ENCODE data around the gene RBCK1. TPM values are rescaled to one million over a fixed set of nuclear protein-coding genes. Genes with fewer than 3 reads are reported as not detected.
"Not testable (repeated sequence)": the region's sequence is repeated elsewhere in the genome, so short reads cannot be mapped to it uniquely, and the experiment has no call there.

Gene RBCK1
- total RNA-seq, 2 experiments from 2014 or later, result 135 to 155 TPM

DNA sequence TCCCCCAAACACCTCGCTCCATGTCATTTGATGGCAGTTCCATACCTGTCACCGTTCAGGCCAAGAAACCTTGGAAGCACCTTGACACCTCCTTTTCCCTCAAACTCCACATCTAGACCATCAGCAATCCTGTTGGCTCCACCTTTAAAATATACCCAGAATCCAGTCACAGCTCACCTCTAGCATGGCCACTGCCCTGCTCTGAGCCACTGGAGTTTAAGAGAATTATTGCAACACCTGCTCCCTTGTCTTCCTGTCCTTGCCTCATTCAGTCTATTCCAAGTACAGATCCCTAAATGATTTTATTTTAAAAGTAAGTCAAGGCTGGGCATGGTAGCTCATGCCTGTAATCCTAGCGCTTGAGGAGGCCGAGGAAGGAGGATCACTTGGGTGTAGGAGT lies 39.2 kb upstream of the RBCK1 start:
- Mint-ChIP-seq H3K27ac (peak overlapping the region; percentile 0), H3K4me3 (no peak overlapping the region), H3K9me3 (no peaks in the 10 kb centered on the region), H3K36me3 (ENCODE audit: low read depth) (peaks cover 3% of the 10 kb centered on the region), H3K4me1 (peaks cover 59% of the 10 kb centered on the region), H3K27me3 (no peaks in the 10 kb centered on the region)
- POLR2A ChIA-PET, result interaction anchor here (0.6 kb wide), 1 partner anchor 38 kb away, joined by 3 read pairs; no protein-coding TSS in a partner anchor
- CTCF ChIA-PET, result interaction anchor here (0.7 to 1.9 kb wide), 4 partner anchors 13 to 61 kb away, joined by 3 to 5 read pairs (median 3); no protein-coding TSS in a partner anchor
- DNase-seq, result no peak

DNA sequence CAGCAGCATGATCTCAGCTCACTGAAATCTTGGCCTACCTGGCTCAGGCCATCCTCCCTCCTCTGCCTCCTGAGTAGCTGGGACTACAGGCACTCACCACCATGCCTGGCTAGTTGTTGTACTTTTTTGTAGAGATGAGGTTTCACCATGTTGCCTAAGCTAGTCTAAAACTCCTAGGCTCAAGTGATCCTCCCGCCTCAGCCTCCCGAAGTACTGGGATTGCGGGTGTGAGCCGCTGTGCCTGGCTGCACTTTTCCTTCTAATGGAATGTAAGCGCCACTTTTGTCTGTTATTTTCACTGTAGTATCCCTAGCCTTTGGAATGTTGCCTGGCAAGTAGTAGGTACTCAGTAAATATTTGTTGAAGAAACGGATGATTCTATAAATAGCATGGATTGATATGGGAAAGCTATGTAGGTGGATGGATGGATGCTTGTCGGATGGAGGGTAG lies 37.9 kb upstream of the RBCK1 start:
- Mint-ChIP-seq H3K27ac (peak overlapping the region; percentile 5), H3K27me3 (no peaks in the 10 kb centered on the region), H3K36me3 (ENCODE audit: low read depth) (peaks cover 3% of the 10 kb centered on the region), H3K4me3 (no peak overlapping the region), H3K9me3 (no peaks in the 10 kb centered on the region), H3K4me1 (peaks cover 50% of the 10 kb centered on the region)
- CTCF ChIA-PET, result interaction anchor here (1.2 to 1.9 kb wide), 2 partner anchors 16 to 107 kb away, joined by 4 to 5 read pairs; no protein-coding TSS in a partner anchor
- no peak for DNase-seq
- POLR2A ChIA-PET, result no interaction called here

DNA sequence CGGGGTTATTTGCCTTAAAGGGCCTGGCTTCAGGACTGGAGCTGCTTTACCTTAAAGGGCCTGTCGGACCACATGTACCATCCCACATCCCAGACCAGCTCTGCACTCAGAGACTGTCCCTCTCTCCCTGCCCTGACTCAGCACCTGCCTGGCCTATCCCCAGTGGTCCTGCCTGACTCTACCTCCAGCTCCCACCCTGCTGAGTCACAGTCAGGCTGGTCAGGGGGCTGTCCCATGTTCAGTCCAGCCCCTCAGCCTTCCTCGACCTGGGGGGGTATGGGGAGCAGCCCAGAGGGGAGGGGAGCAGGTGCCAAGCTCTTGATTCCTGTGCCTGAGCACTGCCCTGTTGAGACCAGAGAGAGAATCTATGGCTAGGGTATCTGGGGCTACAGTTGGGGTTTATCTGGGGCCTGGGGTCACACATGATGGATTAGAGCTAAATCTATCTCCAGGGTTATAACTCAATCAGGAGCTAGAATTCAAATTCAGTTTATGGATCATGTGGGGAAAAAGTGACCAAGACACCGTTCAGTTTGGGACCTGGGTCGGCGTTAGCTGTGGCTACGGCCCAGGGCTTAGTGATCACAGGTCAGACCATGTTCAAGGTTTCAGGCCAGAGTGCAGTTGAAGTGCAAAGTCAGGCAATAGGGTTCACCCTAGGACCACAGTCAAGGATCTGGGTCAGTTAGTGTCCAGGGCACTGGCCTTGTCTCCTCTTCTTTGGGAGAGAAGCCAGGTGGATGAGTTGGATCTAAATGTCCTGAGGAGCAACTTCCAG lies 36.9 kb upstream of the RBCK1 start:
- Mint-ChIP-seq H3K4me3 (no peak overlapping the region), H3K27me3 (peaks cover 2% of the 10 kb centered on the region), H3K4me1 (peaks cover 41% of the 10 kb centered on the region), H3K27ac (no peak overlapping the region), H3K9me3 (no peaks in the 10 kb centered on the region), H3K36me3 (ENCODE audit: low read depth) (peaks cover 3% of the 10 kb centered on the region)
- POLR2A ChIA-PET, result no interaction called here
- CTCF ChIA-PET, result interaction anchor here (1.0 to 2.7 kb wide), 7 partner anchors 9 to 107 kb away, joined by 3 to 17 read pairs (median 3); partner anchors contain the start of genes TRIB3 and ZCCHC3
- no peak for DNase-seq

DNA sequence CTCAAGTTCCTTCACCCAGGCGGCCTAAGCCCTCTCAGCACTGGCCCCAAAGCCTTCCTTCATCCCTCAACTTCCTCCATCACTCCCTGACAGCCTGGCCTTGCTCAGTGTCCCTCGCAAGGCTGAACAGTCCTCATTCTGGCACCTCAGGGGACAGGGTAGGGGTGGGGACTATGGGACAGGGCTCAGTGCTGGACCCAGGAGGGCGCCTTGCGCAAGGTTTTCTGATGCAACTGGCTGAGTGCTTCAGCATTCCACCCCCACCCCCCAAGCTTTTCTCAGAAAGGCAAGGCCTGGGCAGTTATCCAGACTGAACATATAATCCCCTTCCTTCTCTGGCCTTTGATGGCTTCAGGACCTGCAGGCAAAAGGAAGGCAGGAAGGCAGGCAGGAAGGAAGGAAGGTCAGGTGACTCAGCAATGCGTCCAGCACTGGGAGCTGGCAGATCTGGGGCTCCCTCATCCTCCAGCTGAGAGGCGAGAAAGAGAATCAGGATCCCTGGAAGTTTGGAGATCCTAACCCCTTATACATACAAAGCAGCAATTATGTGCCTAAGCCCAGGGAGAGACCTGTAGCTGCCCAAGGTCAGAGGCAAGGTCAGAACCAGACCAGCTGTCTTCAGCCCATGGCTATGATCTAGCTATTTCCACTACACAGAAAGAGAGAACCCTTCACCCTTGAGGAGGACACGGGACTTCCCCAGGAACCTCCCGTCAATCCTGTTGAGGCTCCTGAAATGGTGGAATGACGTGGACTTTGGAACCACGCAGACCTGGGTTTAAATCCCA lies 36.1 kb upstream of the RBCK1 start:
- no peak for DNase-seq
- peaks cover 37% of the 10 kb centered on the region for H3K4me1 Mint-ChIP-seq
- no peaks in the 10 kb centered on the region for H3K9me3 Mint-ChIP-seq
- ChIA-PET POLR2A (no interaction called here), CTCF (interaction anchor here (0.7 to 2.7 kb wide), 9 partner anchors 9 to 157 kb away, joined by 3 to 17 read pairs (median 3); partner anchors contain the start of genes TRIB3 and ZCCHC3)
- no peak overlapping the region for H3K4me3 Mint-ChIP-seq
- H3K36me3 Mint-ChIP-seq (ENCODE audit: low read depth), result peaks cover 3% of the 10 kb centered on the region
- H3K27me3 Mint-ChIP-seq, result peaks cover 2% of the 10 kb centered on the region
- H3K27ac Mint-ChIP-seq, result no peak overlapping the region

DNA sequence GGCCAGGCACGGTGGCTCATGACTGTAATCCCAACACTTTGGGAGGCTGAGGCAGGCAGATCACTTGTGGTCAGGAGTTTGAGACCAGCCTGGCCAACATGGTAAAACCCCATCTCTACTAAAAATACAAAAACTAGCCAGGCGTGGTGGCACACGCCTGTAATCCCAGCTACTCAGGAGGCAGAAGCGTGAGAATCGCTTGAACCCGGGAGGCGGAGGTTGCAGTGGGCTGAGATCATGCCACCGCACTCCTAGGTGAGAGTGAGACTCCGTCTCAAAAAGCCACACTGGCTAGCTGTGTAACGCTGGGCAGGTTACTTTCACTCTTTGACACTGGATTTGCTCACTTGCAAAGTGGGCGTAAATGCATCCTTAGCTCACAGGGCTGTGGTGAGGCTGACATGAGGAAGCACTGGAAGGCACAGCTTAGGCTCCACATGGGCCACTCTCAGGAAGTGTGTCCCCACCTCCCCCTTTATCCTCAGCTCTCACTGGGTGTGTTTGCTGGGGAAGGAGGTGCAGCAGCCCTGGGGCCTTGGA lies 35.5 kb upstream of the RBCK1 start:
- DNase-seq; H3K9me3 Mint-ChIP-seq; H3K36me3 Mint-ChIP-seq (ENCODE audit: low read depth); H3K27me3 Mint-ChIP-seq; POLR2A ChIA-PET; H3K4me3 Mint-ChIP-seq: not testable (repeated sequence)
- Mint-ChIP-seq H3K4me1 (peaks cover 32% of the 10 kb centered on the region), H3K27ac (peak overlapping the region; percentile 22)
- CTCF ChIA-PET, result interaction anchor here (0.7 to 2.7 kb wide), 10 partner anchors 8 to 157 kb away, joined by 3 to 17 read pairs (median 3); partner anchors contain the start of genes TRIB3 and ZCCHC3

DNA sequence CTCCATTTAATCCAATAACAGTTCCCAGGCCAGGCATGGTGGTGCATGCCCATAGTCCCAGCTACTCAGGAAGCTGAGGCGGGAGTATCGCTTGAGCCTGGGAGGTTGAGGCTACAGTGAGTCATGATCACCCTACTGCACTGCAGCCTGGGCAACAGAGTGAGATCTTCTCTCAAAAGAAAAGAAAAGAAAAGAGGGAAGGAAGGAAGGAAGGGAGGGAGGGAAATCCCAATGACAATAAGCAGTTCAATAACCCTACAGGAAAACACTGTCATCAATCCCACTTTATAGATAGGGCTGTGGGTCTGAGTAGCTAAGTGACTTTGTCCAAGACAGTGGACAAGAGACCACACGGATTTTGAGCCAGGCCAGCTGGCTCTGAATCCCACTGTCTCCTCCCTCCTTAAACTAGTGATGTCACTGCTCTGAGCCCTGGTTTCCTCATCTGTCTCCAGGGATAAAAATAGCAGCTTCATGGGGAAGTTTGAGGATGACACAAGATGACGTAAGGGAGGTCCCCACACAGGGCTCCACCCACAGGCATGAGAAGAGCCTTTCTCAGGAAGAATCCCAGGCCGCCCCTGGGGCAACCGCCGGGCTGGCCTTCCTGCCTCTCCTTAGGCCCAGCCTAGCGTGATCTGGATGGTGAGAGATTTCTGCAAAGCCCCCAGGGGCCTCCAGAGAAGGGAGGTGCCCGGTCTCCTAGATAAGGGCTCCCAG lies 34.8 kb upstream of the RBCK1 start:
- no peak for DNase-seq
- Mint-ChIP-seq H3K27ac (peak overlapping the region; percentile 22), H3K36me3 (ENCODE audit: low read depth) (peaks cover 3% of the 10 kb centered on the region), H3K27me3 (peaks cover 2% of the 10 kb centered on the region), H3K4me1 (peaks cover 31% of the 10 kb centered on the region), H3K4me3 (no peak overlapping the region), H3K9me3 (no peaks in the 10 kb centered on the region)
- ChIA-PET CTCF (interaction anchor here (0.7 to 2.7 kb wide), 6 partner anchors 7 to 148 kb away, joined by 3 to 17 read pairs (median 3); partner anchors contain the start of gene TRIB3), POLR2A (no interaction called here)

DNA sequence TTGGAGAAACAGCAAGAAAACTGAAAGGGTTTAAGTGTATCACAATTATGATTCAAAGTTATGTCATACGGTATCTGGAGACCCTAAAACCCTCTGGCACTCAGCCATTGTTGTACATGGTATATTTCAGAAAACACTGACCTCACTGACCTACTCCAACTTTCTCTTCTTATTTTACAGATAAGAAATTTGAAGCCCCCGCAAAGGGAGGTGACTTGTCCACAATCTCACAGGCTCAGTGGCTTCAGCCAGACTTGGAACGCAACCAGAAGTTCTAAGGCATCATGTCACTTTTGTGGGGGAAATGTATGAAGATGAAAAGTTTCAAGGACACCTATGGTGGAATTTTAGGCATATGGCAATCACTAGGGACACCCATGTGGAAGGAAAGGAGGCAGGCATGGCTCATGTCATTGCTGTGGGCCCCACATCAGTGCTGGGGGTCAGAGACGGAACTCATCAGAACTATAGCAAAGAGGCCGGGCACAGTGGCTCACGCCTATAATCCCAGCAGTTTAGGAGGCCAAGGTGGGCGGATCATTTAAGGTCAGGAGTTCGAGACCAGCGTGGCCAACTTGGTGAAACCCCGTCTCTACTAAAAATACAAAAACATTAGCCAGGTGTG lies 32.7 kb upstream of the RBCK1 start:
- peaks cover 2% of the 10 kb centered on the region for H3K27me3 Mint-ChIP-seq
- no peaks in the 10 kb centered on the region for H3K36me3 Mint-ChIP-seq (ENCODE audit: low read depth)
- peaks cover 32% of the 10 kb centered on the region for H3K4me1 Mint-ChIP-seq
- no peak for DNase-seq
- H3K9me3 Mint-ChIP-seq, result no peaks in the 10 kb centered on the region
- POLR2A ChIA-PET, result no interaction called here
- no peak overlapping the region for H3K27ac Mint-ChIP-seq
- CTCF ChIA-PET, result interaction anchor here (1.2 kb wide), 1 partner anchor 21 kb away, joined by 3 read pairs; no protein-coding TSS in a partner anchor
- H3K4me3 Mint-ChIP-seq, result no peak overlapping the region

DNA sequence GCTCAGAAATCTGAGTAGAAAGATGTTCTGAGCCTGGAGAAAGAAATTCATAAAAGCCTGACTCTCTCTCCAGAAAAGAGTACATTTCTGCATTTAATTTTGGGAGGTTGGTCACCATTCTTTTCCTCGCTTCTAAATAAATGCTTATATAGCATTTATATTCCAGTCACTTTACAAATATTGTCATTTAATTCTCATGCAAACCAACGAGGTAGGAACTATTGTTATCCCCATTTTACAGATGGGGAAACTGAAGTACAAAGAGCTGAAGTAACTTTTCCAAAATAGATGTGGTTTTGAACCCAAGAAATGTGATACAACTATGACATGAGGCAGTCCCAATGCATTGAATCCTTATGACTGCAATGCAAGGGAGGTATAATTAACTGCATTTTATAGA lies 32.0 kb upstream of the RBCK1 start:
- DNase-seq, result no peak
- no peak overlapping the region for H3K27ac Mint-ChIP-seq
- no peak overlapping the region for H3K4me3 Mint-ChIP-seq
- H3K9me3 Mint-ChIP-seq, result no peaks in the 10 kb centered on the region
- peaks cover 2% of the 10 kb centered on the region for H3K27me3 Mint-ChIP-seq
- H3K4me1 Mint-ChIP-seq, result peaks cover 32% of the 10 kb centered on the region
- ChIA-PET CTCF (interaction anchor here (1.1 kb wide), 1 partner anchor 9 kb away, joined by 3 read pairs; no protein-coding TSS in a partner anchor), POLR2A (no interaction called here)
- no peaks in the 10 kb centered on the region for H3K36me3 Mint-ChIP-seq (ENCODE audit: low read depth)

DNA sequence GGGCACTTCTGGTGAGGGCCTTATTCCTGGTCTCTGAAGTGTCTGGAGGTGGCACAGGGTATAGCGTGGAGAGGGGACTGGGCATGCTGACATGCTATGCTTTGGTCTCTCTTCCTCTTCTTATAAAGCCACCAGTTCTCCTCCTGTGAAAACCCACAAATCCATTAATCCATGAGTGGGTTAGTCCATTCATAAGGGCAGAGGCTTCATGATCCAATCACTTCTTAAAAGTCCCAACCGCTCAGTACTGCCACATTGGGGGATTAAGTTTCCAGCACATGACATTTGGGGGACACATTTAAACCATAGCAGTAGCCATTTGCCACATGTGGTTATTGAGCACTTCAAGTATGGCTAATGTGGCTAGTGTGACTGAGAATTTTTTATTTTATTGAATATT lies 31.3 kb upstream of the RBCK1 start:
- no peak overlapping the region for H3K4me3 Mint-ChIP-seq
- H3K4me1 Mint-ChIP-seq, result peaks cover 28% of the 10 kb centered on the region
- no peaks in the 10 kb centered on the region for H3K9me3 Mint-ChIP-seq
- no peaks in the 10 kb centered on the region for H3K36me3 Mint-ChIP-seq (ENCODE audit: low read depth)
- no peak overlapping the region for H3K27ac Mint-ChIP-seq
- POLR2A ChIA-PET, result no interaction called here
- H3K27me3 Mint-ChIP-seq, result peaks cover 2% of the 10 kb centered on the region
- no peak for DNase-seq
- CTCF ChIA-PET, result interaction anchor here (1.1 kb wide), 1 partner anchor 9 kb away, joined by 3 read pairs; no protein-coding TSS in a partner anchor

DNA sequence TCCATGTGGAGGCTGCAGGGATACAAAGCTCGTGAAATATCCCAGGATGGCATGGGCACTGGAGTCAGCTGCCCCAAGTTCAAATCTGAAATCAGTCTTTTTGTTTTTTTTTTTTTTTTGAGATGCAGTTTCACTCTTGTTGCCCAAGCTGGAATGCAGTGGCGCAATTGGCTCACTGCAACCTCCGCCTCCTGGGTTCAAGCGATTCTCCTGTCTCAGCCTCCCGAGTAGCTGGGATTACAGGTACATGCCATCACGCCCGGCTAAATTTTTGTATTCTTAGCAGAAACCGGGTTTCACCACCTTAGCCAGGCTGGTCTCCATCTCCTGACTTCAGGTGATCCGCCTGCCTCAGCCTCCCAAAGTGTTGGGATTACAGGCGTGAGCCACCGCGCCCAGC lies 30.5 kb upstream of the RBCK1 start:
- H3K27ac Mint-ChIP-seq; POLR2A ChIA-PET; H3K27me3 Mint-ChIP-seq; H3K4me3 Mint-ChIP-seq; H3K9me3 Mint-ChIP-seq; CTCF ChIA-PET; H3K36me3 Mint-ChIP-seq (ENCODE audit: low read depth); DNase-seq: not testable (repeated sequence)
- H3K4me1 Mint-ChIP-seq, result peaks cover 27% of the 10 kb centered on the region

DNA sequence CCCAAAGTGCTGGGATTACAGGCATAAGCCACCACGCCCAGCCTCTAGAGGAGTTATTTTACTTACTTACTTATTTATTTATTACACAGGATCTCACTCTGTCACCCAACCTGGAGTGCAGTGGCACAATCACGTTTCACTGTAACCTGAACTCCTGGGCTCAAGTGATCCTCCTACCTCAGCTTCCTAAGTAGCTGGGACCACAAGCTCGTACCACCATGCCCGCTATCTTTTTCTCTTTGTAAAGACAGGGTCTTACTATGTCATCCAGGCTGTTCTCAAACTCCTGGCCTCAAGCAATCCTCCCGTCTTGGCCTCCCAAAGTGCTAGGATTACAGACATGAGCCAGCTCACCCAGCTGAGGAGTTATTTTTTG lies 29.1 kb upstream of the RBCK1 start:
- Mint-ChIP-seq H3K27me3 (peaks cover 2% of the 10 kb centered on the region), H3K36me3 (ENCODE audit: low read depth) (peaks cover 2% of the 10 kb centered on the region), H3K9me3 (no peaks in the 10 kb centered on the region), H3K4me1 (peaks cover 22% of the 10 kb centered on the region), H3K27ac (peak overlapping the region; percentile 50), H3K4me3 (no peak overlapping the region)
- POLR2A ChIA-PET, result no interaction called here
- CTCF ChIA-PET, result interaction anchor here (0.6 to 1.4 kb wide), 3 partner anchors 17 to 114 kb away, joined by 4 read pairs; no protein-coding TSS in a partner anchor
- no peak for DNase-seq

Measured in activated CD4-positive, alpha-beta T cell treated with anti-CD3 and anti-CD28 coated beads, Interleukin-2, amount 10 ng/mL, durations not matched to agents 7 days and 5 days (primary cell).